Erythroblast (primary cell): ENCODE results near the gene MMP1.

Source experiments
- GATA1 ChIP-seq: IDR thresholded peaks from 2 replicates; pipeline ENCODE4 v1.6.1; 2011; ENCODE audit warnings: low read depth, mild to moderate bottlenecking, control low read depth, low read length, moderate library complexity
- POLR2A ChIP-seq: IDR thresholded peaks from 2 replicates; pipeline ENCODE4 v1.6.1; 2011; ENCODE audit warnings: mild to moderate bottlenecking, low read length

- TF ChIP-seq GATA1, result no peak
- no peak for TF ChIP-seq POLR2A
These were observed 17.5 kb downstream of the MMP1 start, which contains the start of gene MMP10 for GRCh38 chr11:102780491-102780918.
